Daoy (cell line): ENCODE measurements around the gene ST6GALNAC2. TPM values are rescaled to one million over a fixed set of nuclear protein-coding genes. Genes with fewer than 3 reads are reported as not detected.

ENCODE experiments used
- DNase-seq: peaks from one replicate; pipeline ENCODE4 v3.0.0-alpha.2; 2015; ENCODE audit warnings: low read depth
- total RNA-seq: library from RNA; depleted of rRNA; stranded (reverse); fragments of >200 nt; shearing (Covaris generic); gene quantifications from 2 replicates; pipeline ENCODE4 v1.2.3, GENCODE V29; 2014

The ST6GALNAC2 gene
- total RNA-seq, 1 experiment from 2014 or later, result 0.40 TPM

- DNase-seq, result no peak
Measured at GRCh38 chr17:76599694-76600460, 14.2 kb upstream of the ST6GALNAC2 start.

GRCh38 chr17:76598004-76598439, 12.4 kb upstream of the ST6GALNAC2 start:
- DNase-seq, result no peak

GRCh38 chr17:76597156-76598003, 11.7 kb upstream of the ST6GALNAC2 start:
- DNase-seq, result peak; percentile 53

GRCh38 chr17:76594690-76595089, 9.0 kb upstream of the ST6GALNAC2 start:
- DNase-seq, result no peak

- no peak for DNase-seq
Measured at GRCh38 chr17:76593959-76594358, 8.3 kb upstream of the ST6GALNAC2 start.

GRCh38 chr17:76593384-76593826, 7.7 kb upstream of the ST6GALNAC2 start:
- peak; percentile 66 for DNase-seq

GRCh38 chr17:76588182-76588581, 2.5 kb upstream of the ST6GALNAC2 start:
- no peak for DNase-seq

- no peak for DNase-seq
Measured at GRCh38 chr17:76586741-76587487, 1.3 kb upstream of the ST6GALNAC2 start.

- no peak for DNase-seq
Measured at GRCh38 chr17:76585033-76585648, 519 bp downstream of the ST6GALNAC2 start.

GRCh38 chr17:76584427-76585032, 1.1 kb downstream of the ST6GALNAC2 start:
- DNase-seq, result no peak

- DNase-seq, result no peak
Measured at GRCh38 chr17:76582660-76583059, 3.0 kb downstream of the ST6GALNAC2 start.

- no peak for DNase-seq
Measured at GRCh38 chr17:76581515-76581914, 4.1 kb downstream of the ST6GALNAC2 start.

- DNase-seq, result no peak
Measured at GRCh38 chr17:76579281-76579680, 6.4 kb downstream of the ST6GALNAC2 start.

- no peak for DNase-seq
Measured at GRCh38 chr17:76578376-76578775, 7.3 kb downstream of the ST6GALNAC2 start.

- no peak for DNase-seq
Measured at GRCh38 chr17:76577876-76578275, 7.8 kb downstream of the ST6GALNAC2 start.

GRCh38 chr17:76576189-76576588, 9.5 kb downstream of the ST6GALNAC2 start:
- DNase-seq, result no peak

GRCh38 chr17:76575570-76575969, 10.1 kb downstream of the ST6GALNAC2 start:
- no peak for DNase-seq

- DNase-seq, result no peak
Measured at GRCh38 chr17:76574166-76574565, 11.5 kb downstream of the ST6GALNAC2 start.

GRCh38 chr17:76573096-76573495, 12.6 kb downstream of the ST6GALNAC2 start:
- DNase-seq, result no peak

GRCh38 chr17:76572201-76572910, 13.3 kb downstream of the ST6GALNAC2 start:
- no peak for DNase-seq
